Neuronal stem cell (in vitro differentiated cells): ENCODE results near the gene WDR46.

Experiments
- DNase-seq: peaks from one replicate; pipeline ENCODE4 v3.0.0-alpha.2; 2013; ENCODE audit warnings: low spot score
- H2AFZ ChIP-seq: one replicate; pipeline ENCODE4 v1.6.1; 2013; ENCODE audit warnings: mild to moderate bottlenecking, low read length, inconsistent platforms
- H2AK5ac ChIP-seq: 2 replicates; pipeline ENCODE4 v1.6.1; 2013; ENCODE audit warnings: low read depth, mild to moderate bottlenecking, inconsistent platforms, low read length, moderate library complexity, mixed read lengths
- H2BK120ac ChIP-seq: 2 replicates; pipeline ENCODE4 v1.6.1; 2013; ENCODE audit warnings: low read depth, mild to moderate bottlenecking, inconsistent platforms, low read length, moderate library complexity, mixed read lengths
- H2BK12ac ChIP-seq: one replicate; pipeline ENCODE4 v1.6.1; 2013; ENCODE audit warnings: low read length, inconsistent platforms
- H2BK15ac ChIP-seq: 2 replicates; pipeline ENCODE4 v1.6.1; 2013; ENCODE audit warnings: mild to moderate bottlenecking, low read length, inconsistent platforms, mixed read lengths
- H2BK5ac ChIP-seq: one replicate; pipeline ENCODE4 v1.6.1; 2013; ENCODE audit warnings: inconsistent platforms, mild to moderate bottlenecking, low read length, moderate library complexity
- H3K14ac ChIP-seq: one replicate; pipeline ENCODE4 v1.6.1; 2013; ENCODE audit warnings: low read length, inconsistent platforms
- H3K18ac ChIP-seq: 2 replicates; pipeline ENCODE4 v1.6.1; 2013; ENCODE audit warnings: low read length, inconsistent platforms
- H3K23ac ChIP-seq: 2 replicates; pipeline ENCODE4 v1.6.1; 2013; ENCODE audit warnings: low read depth, mild to moderate bottlenecking, mixed read lengths, low read length, inconsistent platforms; ENCODE audit not compliant: poor library complexity
- H3K27ac ChIP-seq: replicated peaks from 3 replicates; pipeline ENCODE4 v1.5.1; 2013; ENCODE audit warnings: low read length, inconsistent platforms
- H3K27me3 ChIP-seq, 3 experiments: 2 replicates each; pipeline ENCODE4 v1.6.1; 2013; ENCODE audit warnings: low read length in 3 of 3, mild to moderate bottlenecking in 2 of 3, inconsistent platforms in 1 of 3, low read depth in 1 of 3, mixed read lengths in 1 of 3, moderate library complexity in 1 of 3; ENCODE audit not compliant: control insufficient read depth in 3 of 3, insufficient read depth in 3 of 3
- H3K36me3 ChIP-seq, 2 donors: replicated peaks in 1 of 2; 2 replicates each; pipeline ENCODE4 v1.6.1; 2013; ENCODE audit warnings: low read length in 2 of 2; ENCODE audit not compliant: control insufficient read depth in 2 of 2, insufficient read depth in 2 of 2
- H3K4ac ChIP-seq: 2 replicates; pipeline ENCODE4 v1.6.1; 2013; ENCODE audit warnings: inconsistent platforms, mild to moderate bottlenecking, low read length, moderate library complexity
- H3K4me1 ChIP-seq, 2 donors: 1 replicate in 1 of 2; 2 replicates in 1 of 2; pipeline ENCODE4 v1.6.1; 2013; ENCODE audit warnings: low read length in 2 of 2, low read depth in 1 of 2; ENCODE audit not compliant: control insufficient read depth in 2 of 2, insufficient read depth in 1 of 2
- H3K4me2 ChIP-seq: one replicate; pipeline ENCODE4 v1.6.1; 2013; ENCODE audit warnings: mild to moderate bottlenecking, low read length, inconsistent platforms; ENCODE audit not compliant: insufficient read depth, poor library complexity, severe bottlenecking
- H3K4me3 ChIP-seq, 2 donors: 2 replicates each; pipeline ENCODE4 v1.5.1; 2013; ENCODE audit warnings: low read length in 2 of 2, mild to moderate bottlenecking in 2 of 2, inconsistent platforms in 1 of 2, moderate library complexity in 1 of 2
- H3K79me1 ChIP-seq: one replicate; pipeline ENCODE4 v1.6.1; 2013; ENCODE audit warnings: low read depth, mild to moderate bottlenecking, inconsistent platforms, low read length, moderate library complexity
- H3K9ac ChIP-seq: one replicate; pipeline ENCODE4 v1.6.1; 2013; ENCODE audit warnings: mild to moderate bottlenecking, low read depth, low read length, inconsistent platforms; ENCODE audit not compliant: poor library complexity
- H3K9me3 ChIP-seq, 2 donors: replicated peaks in 1 of 2; 2 replicates each; pipeline versions ENCODE3 to v1.6.1; 2013; ENCODE audit warnings: low read length in 2 of 2, mild to moderate bottlenecking in 2 of 2, inconsistent platforms in 1 of 2, low read depth in 1 of 2, mixed read lengths in 1 of 2, moderate library complexity in 1 of 2; ENCODE audit not compliant: control insufficient read depth in 2 of 2, insufficient read depth in 1 of 2
- H4K8ac ChIP-seq: one replicate; pipeline ENCODE4 v1.6.1; 2013; ENCODE audit warnings: low read depth, mild to moderate bottlenecking, inconsistent platforms, low read length, moderate library complexity
- H4K91ac ChIP-seq: one replicate; pipeline ENCODE4 v1.6.1; 2013; ENCODE audit warnings: low read length, low read depth, mild to moderate bottlenecking, inconsistent platforms; ENCODE audit not compliant: poor library complexity
- WGBS, 2 donors: extraction: QIAGEN DNeasy Blood & Tissue Kit; methylation state at CpG; one replicate each; pipeline ENCODE4 v1.1.7; 2013; ENCODE audit warnings: missing lambda C conversion rate in 2 of 2, mixed read lengths in 1 of 2; ENCODE audit not compliant: insufficient read length in 2 of 2, insufficient replicate concordance in 1 of 2; ENCODE audit errors: extremely low coverage in 2 of 2; 5-methylcytosine and 5-hydroxymethylcytosine counted together

The WDR46 gene

DNA sequence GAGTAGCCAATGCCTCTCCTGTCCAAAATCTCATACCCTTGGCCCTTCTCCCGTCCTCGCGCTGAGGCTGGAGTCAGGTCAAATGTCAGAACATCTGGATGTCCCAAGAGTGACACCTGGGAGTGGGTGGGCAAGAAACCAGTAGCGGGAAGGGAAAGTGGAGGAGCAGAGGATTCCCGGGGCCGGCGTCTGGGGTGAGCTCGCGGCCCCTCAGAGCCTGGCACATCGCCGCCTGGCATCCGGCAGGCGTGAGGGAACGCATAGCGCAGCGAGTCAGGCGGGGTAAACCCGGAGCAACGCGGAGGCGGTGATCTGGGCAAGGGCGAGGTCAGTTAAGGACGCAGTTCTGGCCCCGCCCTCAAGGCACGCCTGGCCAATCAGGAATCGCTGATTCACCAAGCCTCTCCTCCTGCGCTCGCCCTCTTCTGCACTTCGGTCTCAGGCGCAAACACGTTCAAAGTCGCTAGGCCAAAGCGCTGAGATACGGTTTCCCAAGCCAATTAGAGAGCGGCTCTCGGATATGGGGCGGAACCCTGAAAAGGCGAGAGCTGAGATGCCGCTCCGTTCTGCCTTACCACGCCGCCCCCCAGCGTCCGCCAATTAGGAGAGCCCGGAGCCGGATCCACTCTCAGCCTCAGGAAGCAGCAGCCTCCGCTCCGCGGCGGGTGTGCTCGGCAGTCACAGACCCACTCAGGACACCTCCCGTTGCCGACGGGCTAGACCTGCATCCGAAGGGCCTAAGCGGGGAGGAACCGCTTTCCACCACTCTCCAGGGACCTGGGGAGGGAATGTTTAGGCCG, 39.9 kb downstream of the WDR46 start:
- H3K4me1 ChIP-seq = peaks cover 9 to 13% of the 10 kb centered on the region in 2 donors
- no peak overlapping the region for H2BK120ac ChIP-seq
- H3K79me1 ChIP-seq = no peaks in the 10 kb centered on the region
- no peak overlapping the region for H4K8ac ChIP-seq
- H3K27me3 ChIP-seq = peaks cover 0 to 3% (median 0%) of the 10 kb centered on the region in 3 experiments
- H3K9me3 ChIP-seq = no peaks in the 10 kb centered on the region
- peak overlapping the region; percentile 7 for H2BK5ac ChIP-seq
- H3K4me2 ChIP-seq = peak overlapping the region; percentile 91
- H2AFZ ChIP-seq = peak overlapping the region; percentile 87
- peak overlapping the region; percentile 84 for H3K18ac ChIP-seq
- H3K36me3 ChIP-seq = peaks cover 3 to 22% of the 10 kb centered on the region in 2 donors
- H4K91ac ChIP-seq = no peak overlapping the region
- peak; percentile 96 for DNase-seq
- no peak overlapping the region for H3K14ac ChIP-seq
- WGBS, 2 donors = no CpG with 5 or more reads among the region's 58 CpGs
- no peak overlapping the region for H3K4ac ChIP-seq
- no peak overlapping the region for H2BK15ac ChIP-seq
- no peak overlapping the region for H2BK12ac ChIP-seq
- H2AK5ac ChIP-seq = no peak overlapping the region
- H3K23ac ChIP-seq = peak overlapping the region; percentile 94
- peak overlapping the region; percentile 62 for H3K27ac ChIP-seq
- H3K9ac ChIP-seq = peak overlapping the region; percentile 92
- H3K4me3 ChIP-seq = peak overlapping the region; percentile 67 to 80

DNA sequence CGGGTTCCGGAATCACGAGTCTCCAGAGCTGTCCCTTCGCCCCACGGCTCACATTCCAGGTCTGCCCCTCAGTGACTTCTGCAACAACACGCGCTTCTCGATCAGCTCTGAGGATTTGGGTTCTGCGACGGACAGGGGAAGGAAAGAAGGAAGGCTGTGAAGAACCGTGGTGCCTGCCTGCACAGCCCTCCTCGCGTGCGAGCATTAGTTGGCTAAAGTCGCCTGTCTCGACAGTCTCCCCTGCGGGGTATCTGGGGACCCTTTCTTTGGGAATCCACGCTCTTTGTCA, 40.5 kb downstream of the WDR46 start:
- Histone ChIP-seq H3K4me3 (peak overlapping the region; percentile 61 to 67), H3K4me1 (peaks cover 9 to 13% of the 10 kb centered on the region in 2 donors), H2BK12ac (no peak overlapping the region), H2BK120ac (no peak overlapping the region), H2BK15ac (peak overlapping the region; percentile 54), H2AFZ (peak overlapping the region; percentile 87), H2AK5ac (no peak overlapping the region), H2BK5ac (no peak overlapping the region), H3K9ac (no peak overlapping the region), H3K23ac (peak overlapping the region; percentile 35), H3K27ac (no peak overlapping the region), H4K91ac (no peak overlapping the region), H3K9me3 (no peaks in the 10 kb centered on the region), H3K4me2 (peak overlapping the region; percentile 91), H4K8ac (no peak overlapping the region), H3K79me1 (no peaks in the 10 kb centered on the region), H3K14ac (no peak overlapping the region), H3K4ac (no peak overlapping the region), H3K18ac (no peak overlapping the region), H3K36me3 (peaks cover 3 to 20% of the 10 kb centered on the region in 2 donors), H3K27me3 (peaks cover 0 to 3% (median 0%) of the 10 kb centered on the region in 3 experiments)
- no peak for DNase-seq
- no CpG with 5 or more reads among the region's 18 CpGs for WGBS, 2 donors

DNA sequence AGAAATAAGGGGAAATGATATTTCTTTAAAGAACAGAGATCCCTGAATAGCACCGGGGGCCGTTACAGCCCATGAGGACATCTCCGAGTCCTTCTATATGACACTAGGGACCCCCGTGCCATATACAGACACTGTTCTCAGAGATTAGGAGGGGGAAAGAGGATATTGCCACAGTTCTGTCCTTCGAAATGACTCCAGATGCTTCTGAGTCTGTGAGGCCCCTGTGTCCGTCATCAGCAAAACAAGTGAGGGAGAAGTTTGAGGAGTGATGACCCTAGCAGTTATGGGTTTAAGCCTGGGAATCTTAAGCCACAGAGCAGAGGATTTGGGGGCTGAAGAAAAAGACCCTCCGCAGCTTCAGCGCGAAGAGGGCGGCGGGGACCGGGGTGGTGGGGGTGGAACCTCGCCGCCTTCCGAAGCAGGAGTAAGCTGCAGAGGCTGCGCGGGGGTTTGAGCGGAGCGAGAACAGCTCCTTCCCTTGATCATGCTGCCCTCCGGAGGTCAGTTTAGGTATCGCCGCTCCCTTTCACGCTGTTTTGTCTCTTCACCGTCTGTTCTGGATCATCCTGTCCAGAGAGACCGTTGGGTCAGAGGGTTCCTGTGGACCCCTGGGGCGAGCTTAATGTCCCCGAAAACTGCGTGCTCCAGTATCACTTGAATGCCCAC, 40.9 kb downstream of the WDR46 start:
- Histone ChIP-seq H2AK5ac (no peak overlapping the region), H3K4me3 (peak overlapping the region in 1 of 2 donors; percentile 67)

DNA sequence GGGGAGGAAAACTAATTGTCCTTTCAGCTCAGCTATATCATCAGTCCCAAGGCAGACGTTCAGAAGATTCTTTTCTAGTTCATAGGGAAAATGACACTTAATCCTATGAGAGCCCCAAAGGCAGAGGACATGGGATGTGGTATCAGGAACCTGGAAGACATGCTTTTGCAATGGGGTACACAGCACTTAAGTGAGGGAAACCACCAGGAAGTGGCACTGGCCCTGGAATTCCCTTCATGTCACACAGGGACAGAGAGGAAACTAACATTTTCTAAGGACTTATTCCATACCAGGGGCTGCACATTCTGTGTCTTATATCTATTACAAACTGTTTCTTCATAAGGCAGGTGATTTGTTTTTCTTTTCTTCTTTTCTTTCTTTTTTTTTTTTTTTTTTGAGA, 45.6 kb downstream of the WDR46 start:
- Histone ChIP-seq H3K4me1 (peaks cover 1% of the 10 kb centered on the region in 2 donors), H3K14ac (no peak overlapping the region), H3K79me1 (no peaks in the 10 kb centered on the region), H2BK5ac (no peak overlapping the region), H4K91ac (no peak overlapping the region), H2BK15ac (no peak overlapping the region), H2BK120ac (no peak overlapping the region), H3K27me3 (peaks cover 0 to 9% (median 2%) of the 10 kb centered on the region in 3 experiments), H3K9ac (no peak overlapping the region), H2AFZ (no peak overlapping the region), H3K18ac (no peak overlapping the region), H4K8ac (no peak overlapping the region), H3K36me3 (no peaks in the 10 kb centered on the region), H3K4me2 (no peak overlapping the region), H2BK12ac (no peak overlapping the region), H3K27ac (no peak overlapping the region), H3K23ac (no peak overlapping the region), H3K9me3 (no peaks in the 10 kb centered on the region), H2AK5ac (no peak overlapping the region), H3K4me3 (no peak overlapping the region), H3K4ac (no peak overlapping the region)
- no CpG with 5 or more reads among the region's 1 CpG for WGBS, 2 donors
- DNase-seq = no peak

More for the DNA sequence above, 40.9 kb downstream of the WDR46 start:
- Histone ChIP-seq H4K91ac (no peak overlapping the region), H2BK5ac (no peak overlapping the region), H3K14ac (no peak overlapping the region), H2BK15ac (peak overlapping the region; percentile 54), H3K9ac (peak overlapping the region; percentile 65), H3K4me1 (peaks cover 9 to 13% of the 10 kb centered on the region in 2 donors), H3K27me3 (peaks cover 0 to 3% (median 0%) of the 10 kb centered on the region in 3 experiments), H3K18ac (no peak overlapping the region), H2AFZ (peak overlapping the region; percentile 87), H3K36me3 (peaks cover 3 to 18% of the 10 kb centered on the region in 2 donors), H3K4ac (no peak overlapping the region), H3K79me1 (no peaks in the 10 kb centered on the region), H2BK120ac (no peak overlapping the region), H2BK12ac (no peak overlapping the region), H3K23ac (peak overlapping the region; percentile 35), H3K27ac (no peak overlapping the region), H3K4me2 (peak overlapping the region; percentile 91), H3K9me3 (no peaks in the 10 kb centered on the region), H4K8ac (no peak overlapping the region)
- WGBS, 2 donors = no CpG with 5 or more reads among the region's 28 CpGs
- peak; percentile 93 for DNase-seq
